Measurements from ENCODE around the gene PTPRD. TPM values are rescaled to one million over a fixed set of nuclear protein-coding genes. Genes with fewer than 3 reads are reported as not detected.

PTPRD gene
- total and polyA plus RNA-seq, 9 donors: 16.2 to 231 (median 85.8) TPM

DNA sequence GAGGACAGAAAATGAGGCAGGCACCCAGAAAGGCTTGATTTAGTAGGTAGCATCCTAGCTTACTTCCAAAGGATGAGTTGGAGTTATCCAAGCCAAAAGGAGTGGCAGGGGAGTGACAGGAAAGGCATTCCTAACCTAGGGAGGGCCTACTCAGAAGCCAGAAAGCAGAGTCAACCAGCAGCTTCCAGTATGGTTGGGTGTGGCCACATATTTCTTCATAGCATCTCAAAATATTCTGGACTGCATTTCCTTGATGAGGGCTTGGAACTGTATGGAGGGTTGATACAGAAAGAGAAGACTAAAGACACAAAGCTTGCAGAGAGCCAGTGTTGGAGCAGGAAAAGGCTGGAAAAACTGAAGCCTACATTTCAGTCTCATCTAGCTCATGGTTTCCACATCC, 2156.5 kb downstream of the PTPRD start:
- Histone ChIP-seq H3K9me3 (no peaks in the 10 kb centered on the region), H3K36me3 (no peaks in the 10 kb centered on the region), H3K27ac (no peak overlapping the region), H3K4me3 (no peak overlapping the region), H3K27me3 (no peaks in the 10 kb centered on the region), H3K4me1 (ENCODE audit: insufficient read depth) (no peaks in the 10 kb centered on the region)
- no peak for DNase-seq
- intact Hi-C loops (cut with DNase I): no loop called here
- TF ChIP-seq POLR2A (IDR thresholded peaks at IDR 0.05) (no peak), EP300 (IDR thresholded peaks at IDR 0.05) (no peak)
- TF ChIP-seq, protein P1, sequence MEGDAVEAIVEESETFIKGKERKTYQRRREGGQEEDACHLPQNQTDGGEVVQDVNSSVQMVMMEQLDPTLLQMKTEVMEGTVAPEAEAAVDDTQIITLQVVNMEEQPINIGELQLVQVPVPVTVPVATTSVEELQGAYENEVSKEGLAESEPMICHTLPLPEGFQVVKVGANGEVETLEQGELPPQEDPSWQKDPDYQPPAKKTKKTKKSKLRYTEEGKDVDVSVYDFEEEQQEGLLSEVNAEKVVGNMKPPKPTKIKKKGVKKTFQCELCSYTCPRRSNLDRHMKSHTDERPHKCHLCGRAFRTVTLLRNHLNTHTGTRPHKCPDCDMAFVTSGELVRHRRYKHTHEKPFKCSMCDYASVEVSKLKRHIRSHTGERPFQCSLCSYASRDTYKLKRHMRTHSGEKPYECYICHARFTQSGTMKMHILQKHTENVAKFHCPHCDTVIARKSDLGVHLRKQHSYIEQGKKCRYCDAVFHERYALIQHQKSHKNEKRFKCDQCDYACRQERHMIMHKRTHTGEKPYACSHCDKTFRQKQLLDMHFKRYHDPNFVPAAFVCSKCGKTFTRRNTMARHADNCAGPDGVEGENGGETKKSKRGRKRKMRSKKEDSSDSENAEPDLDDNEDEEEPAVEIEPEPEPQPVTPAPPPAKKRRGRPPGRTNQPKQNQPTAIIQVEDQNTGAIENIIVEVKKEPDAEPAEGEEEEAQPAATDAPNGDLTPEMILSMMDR (IDR thresholded peaks at IDR 0.05): no peak

DNA sequence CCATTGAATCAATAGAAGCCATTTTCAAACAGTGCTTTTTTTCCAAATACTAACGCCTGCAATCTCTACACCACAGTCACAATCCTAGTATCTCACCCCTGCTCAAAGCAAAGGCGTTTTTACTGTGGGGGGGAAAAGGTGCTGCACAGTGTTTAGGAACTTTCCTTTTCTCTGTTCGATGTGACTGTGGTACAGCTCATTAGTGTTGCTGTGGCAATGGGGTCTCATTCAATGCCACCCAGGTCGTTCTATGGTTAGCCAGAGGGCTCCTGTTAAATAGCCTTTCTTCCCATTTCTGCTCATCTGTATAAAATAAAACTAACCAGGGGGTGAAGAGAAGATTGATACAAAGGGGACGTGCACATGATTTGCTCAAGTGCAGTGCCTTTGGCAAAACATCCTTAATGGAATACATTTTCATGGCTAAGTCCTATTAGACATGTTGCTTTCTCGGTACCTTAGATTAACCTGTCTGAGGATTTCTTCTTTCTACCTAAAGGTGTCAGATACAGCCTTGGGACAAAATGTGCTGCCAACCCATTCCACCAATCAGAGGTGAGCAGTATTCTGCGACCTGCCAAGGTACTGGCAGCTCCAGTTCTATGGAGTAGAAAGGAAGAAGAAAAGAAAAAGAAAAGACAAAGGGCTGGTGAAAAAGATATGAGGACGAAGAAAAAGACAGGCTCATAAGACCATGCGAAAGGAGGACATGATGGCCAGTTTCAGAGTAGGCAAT, 2161.8 kb downstream of the PTPRD start:
- Histone ChIP-seq H3K9me3 (no peaks in the 10 kb centered on the region), H3K4me3 (no peak overlapping the region), H3K36me3 (no peaks in the 10 kb centered on the region), H3K4me1 (ENCODE audit: insufficient read depth) (no peaks in the 10 kb centered on the region), H3K27ac (no peak overlapping the region), H3K27me3 (no peaks in the 10 kb centered on the region)
- intact Hi-C loops (cut with DNase I): no loop called here
- no peak for TF ChIP-seq POLR2A (IDR thresholded peaks at IDR 0.05)
- TF ChIP-seq EP300 (IDR thresholded peaks at IDR 0.05): no peak
- TF ChIP-seq, protein P1 (IDR thresholded peaks at IDR 0.05): no peak
- 92 to 93% (median 93%) methylated on average over 9 of the region's 9 CpGs for WGBS, 3 donors
- no peak for DNase-seq

DNA sequence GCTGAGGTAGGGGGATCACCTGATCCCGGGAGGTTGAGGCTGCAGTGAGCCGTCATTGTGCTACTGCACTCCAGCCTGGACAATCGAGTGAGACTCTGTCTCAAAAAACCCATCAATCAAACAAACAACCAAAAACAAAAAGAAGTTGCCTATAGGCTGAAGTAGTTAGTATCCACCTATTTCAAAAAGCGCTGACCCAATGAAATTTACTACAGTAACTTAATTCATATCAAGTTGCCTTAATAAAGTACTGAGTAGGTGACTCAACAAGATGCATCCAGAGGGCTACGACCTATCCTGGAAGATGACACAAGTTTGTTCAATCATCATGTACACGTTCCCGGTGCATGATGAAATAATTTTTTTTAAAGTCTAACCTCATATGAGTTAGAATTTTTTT, 2164.6 kb downstream of the PTPRD start:
- Histone ChIP-seq H3K4me3 (no peak overlapping the region), H3K4me1 (ENCODE audit: insufficient read depth) (no peaks in the 10 kb centered on the region), H3K36me3 (no peaks in the 10 kb centered on the region), H3K27me3 (no peaks in the 10 kb centered on the region), H3K9me3 (no peaks in the 10 kb centered on the region), H3K27ac (no peak overlapping the region)
- DNase-seq: no peak
- 94 to 97% (median 96%) methylated on average over 7 of the region's 7 CpGs for WGBS, 3 donors
- intact Hi-C loops (cut with DNase I): no loop called here
- TF ChIP-seq, protein P1 (IDR thresholded peaks at IDR 0.05): no peak
- TF ChIP-seq EP300 (IDR thresholded peaks at IDR 0.05) (no peak), POLR2A (IDR thresholded peaks at IDR 0.05) (no peak)

DNA sequence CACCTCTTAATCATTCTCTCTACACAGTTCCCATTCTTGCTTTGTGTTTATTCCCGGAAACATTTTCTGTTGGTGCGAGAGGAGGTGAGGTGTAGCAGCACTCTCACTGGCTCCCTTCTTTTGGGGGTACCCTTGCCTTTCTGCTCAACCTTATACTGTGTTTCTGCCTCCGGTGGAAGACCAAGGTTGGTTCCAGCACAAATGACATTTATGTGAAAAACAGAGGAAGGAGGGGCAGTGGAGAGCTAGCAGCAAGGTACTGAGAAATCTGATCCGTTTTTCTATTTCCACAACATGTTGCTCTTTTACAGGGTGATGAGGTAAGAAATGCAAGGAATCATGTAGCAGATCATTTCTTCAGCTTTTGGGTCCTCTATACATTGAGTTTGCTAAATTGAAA, 2165.2 kb downstream of the PTPRD start:
- H3K27ac ChIP-seq: no peak overlapping the region
- no peak overlapping the region for H3K4me3 ChIP-seq
- no peak for TF ChIP-seq POLR2A (IDR thresholded peaks at IDR 0.05)
- TF ChIP-seq, protein P1 (IDR thresholded peaks at IDR 0.05): no peak
- TF ChIP-seq EP300 (IDR thresholded peaks at IDR 0.05): no peak
- no peaks in the 10 kb centered on the region for H3K36me3 ChIP-seq
- intact Hi-C loops (cut with DNase I): no loop called here
- no peaks in the 10 kb centered on the region for H3K27me3 ChIP-seq
- WGBS, 3 donors: 88 to 91% (median 89%) methylated on average over 4 of the region's 4 CpGs
- no peaks in the 10 kb centered on the region for H3K9me3 ChIP-seq
- no peaks in the 10 kb centered on the region for H3K4me1 ChIP-seq (ENCODE audit: insufficient read depth)
- DNase-seq: no peak

All from ovary (tissue), 9 donors.